Measurements from ENCODE around the gene NFIX. TPM values are rescaled to one million over a fixed set of nuclear protein-coding genes. Genes with fewer than 3 reads are reported as not detected.

Gene NFIX
- total and polyA plus RNA-seq, 7 experiments from 2014 or later, result 0.41 to 7.7 (median 5.9) TPM

DNA sequence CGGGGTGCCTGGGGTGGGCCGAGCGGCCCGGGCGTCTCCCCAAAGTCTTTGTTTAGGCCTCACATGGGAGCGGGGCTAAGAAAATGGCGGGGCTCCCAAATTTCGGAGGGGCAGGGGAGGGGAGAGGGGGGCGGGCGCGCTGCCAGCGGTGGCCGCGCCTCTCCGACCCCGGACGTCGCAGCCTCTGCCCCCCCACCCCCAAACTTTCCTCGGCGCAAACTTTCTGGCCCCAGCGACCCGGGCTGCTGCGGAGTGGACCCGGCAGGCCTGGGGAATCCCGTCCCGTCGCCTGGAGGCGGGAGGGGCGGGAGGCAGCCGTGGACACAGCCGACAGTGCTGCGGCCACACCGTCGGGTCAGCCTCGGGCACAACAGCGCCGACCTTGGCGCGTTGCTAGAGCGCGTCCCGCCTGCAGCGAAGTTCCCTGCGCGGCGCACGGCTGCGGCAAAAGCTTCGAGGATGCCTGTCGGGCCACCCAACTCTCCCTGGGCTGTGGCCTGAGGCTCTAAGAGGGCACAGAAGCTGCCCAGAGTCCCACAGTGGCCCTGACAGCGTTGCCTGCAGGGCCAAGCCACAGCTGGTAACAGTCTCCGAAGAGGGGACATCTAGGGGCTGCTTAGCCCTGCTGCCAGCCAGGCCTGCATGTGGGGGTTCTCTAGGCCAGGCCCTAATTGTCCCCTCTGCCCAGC, 1.3 kb downstream of the NFIX start:
- DNase-seq (no peak), ATAC-seq (no peak)
- ChIA-PET CTCF (no interaction called here), POLR2A (no interaction called here)
- H3K36me3 ChIP-seq (ENCODE audit: control insufficient read depth in 2 of 3, insufficient read depth in 3 of 3, low read length in 3 of 3), result no peaks in the 10 kb centered on the region
- intact Hi-C loops (cut with micrococcal nuclease), result no loop called here
- H3K27ac ChIP-seq (ENCODE audit: low read depth, low read length), result no peak overlapping the region
- Mint-ChIP-seq H3K4me1 (peaks cover 6 to 22% (median 17%) of the 10 kb centered on the region in 7 donors), H3K4me3 (peak overlapping the region; percentile 36 to 97 (median 76)), H3K36me3 (peaks cover 0 to 4% (median 4%) of the 10 kb centered on the region in 5 donors), H3K9me3 (peaks cover 0 to 4% (median 0%) of the 10 kb centered on the region in 11 donors), H3K27ac (peak overlapping the region in 5 of 9 donors; percentile 28 to 69 (median 63)), H3K27me3 (peaks cover 0 to 39% (median 5%) of the 10 kb centered on the region in 5 donors)
- no peaks in the 10 kb centered on the region for H3K27me3 ChIP-seq (ENCODE audit: control insufficient read depth in 2 of 2, insufficient read depth in 2 of 2, low read length in 2 of 2)
- no peaks in the 10 kb centered on the region for H3K4me1 ChIP-seq (ENCODE audit: control insufficient read depth in 2 of 2, insufficient read depth in 2 of 2, low read length in 2 of 2)
- H3K4me3 ChIP-seq (ENCODE audit: low read length), result peak overlapping the region; percentile 33
- H3K9me3 ChIP-seq (ENCODE audit: control insufficient read depth in 2 of 3, low read length in 3 of 3), result no peaks in the 10 kb centered on the region

DNA sequence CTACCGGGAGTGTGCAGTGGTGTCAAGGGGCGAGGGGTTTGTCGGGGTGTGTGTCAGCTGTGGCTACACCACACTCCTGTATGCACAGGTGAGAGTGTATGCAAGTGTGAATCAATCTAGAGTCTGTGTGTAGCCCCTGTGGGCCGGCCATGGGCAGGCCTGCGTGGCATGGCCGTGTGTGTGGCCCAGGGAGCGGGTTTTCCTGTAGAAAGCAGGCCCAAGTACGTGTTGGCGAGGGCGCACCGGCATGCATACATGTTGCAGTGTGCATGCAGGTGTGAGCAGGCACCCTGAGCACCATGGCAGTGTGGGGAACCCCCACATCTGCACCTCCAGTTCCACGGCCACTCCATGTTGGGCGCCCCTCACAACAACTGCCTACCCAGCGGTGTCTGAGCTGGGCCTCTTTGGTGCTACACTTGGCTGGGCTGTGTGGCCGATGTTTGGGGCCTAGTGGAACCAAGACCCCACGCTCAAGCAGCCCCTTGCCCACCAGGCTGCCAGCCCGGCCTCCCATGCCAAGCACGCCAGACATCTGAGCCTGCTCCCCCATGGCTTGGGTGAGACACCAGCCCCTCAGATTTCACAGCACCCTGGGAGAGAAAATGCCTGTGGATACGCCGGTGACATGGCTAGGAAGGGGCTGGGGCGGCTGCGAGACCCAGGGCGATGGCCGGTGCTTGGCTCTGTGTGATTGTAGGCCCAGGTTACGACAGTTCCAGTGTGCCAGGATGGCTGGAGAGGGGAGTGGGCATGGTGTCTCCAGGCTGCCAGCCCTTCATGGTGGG, 2.1 kb downstream of the NFIX start:
- H3K27me3 Mint-ChIP-seq, result peaks cover 0 to 39% (median 5%) of the 10 kb centered on the region in 5 donors
- CTCF ChIA-PET, result no interaction called here
- H3K27ac ChIP-seq (ENCODE audit: low read depth, low read length), result no peak overlapping the region
- intact Hi-C loops (cut with micrococcal nuclease), result no loop called here
- H3K4me3 Mint-ChIP-seq, result peak overlapping the region; percentile 13 to 85 (median 74)
- H3K27me3 ChIP-seq (ENCODE audit: control insufficient read depth in 2 of 2, insufficient read depth in 2 of 2, low read length in 2 of 2), result no peaks in the 10 kb centered on the region
- H3K36me3 ChIP-seq (ENCODE audit: control insufficient read depth in 2 of 3, insufficient read depth in 3 of 3, low read length in 3 of 3), result no peaks in the 10 kb centered on the region
- H3K4me3 ChIP-seq (ENCODE audit: low read length), result no peak overlapping the region
- H3K27ac Mint-ChIP-seq, result peak overlapping the region in 6 of 9 donors; percentile 52 to 85 (median 64)
- ATAC-seq, result no peak
- H3K9me3 Mint-ChIP-seq, result peaks cover 0 to 4% (median 0%) of the 10 kb centered on the region in 11 donors
- no peak for DNase-seq
- H3K4me1 ChIP-seq (ENCODE audit: control insufficient read depth in 2 of 2, insufficient read depth in 2 of 2, low read length in 2 of 2), result no peaks in the 10 kb centered on the region
- H3K36me3 Mint-ChIP-seq, result peaks cover 0 to 4% (median 4%) of the 10 kb centered on the region in 5 donors
- H3K9me3 ChIP-seq (ENCODE audit: control insufficient read depth in 2 of 3, low read length in 3 of 3), result no peaks in the 10 kb centered on the region
- H3K4me1 Mint-ChIP-seq, result peaks cover 6 to 22% (median 17%) of the 10 kb centered on the region in 7 donors
- POLR2A ChIA-PET, result no interaction called here

DNA sequence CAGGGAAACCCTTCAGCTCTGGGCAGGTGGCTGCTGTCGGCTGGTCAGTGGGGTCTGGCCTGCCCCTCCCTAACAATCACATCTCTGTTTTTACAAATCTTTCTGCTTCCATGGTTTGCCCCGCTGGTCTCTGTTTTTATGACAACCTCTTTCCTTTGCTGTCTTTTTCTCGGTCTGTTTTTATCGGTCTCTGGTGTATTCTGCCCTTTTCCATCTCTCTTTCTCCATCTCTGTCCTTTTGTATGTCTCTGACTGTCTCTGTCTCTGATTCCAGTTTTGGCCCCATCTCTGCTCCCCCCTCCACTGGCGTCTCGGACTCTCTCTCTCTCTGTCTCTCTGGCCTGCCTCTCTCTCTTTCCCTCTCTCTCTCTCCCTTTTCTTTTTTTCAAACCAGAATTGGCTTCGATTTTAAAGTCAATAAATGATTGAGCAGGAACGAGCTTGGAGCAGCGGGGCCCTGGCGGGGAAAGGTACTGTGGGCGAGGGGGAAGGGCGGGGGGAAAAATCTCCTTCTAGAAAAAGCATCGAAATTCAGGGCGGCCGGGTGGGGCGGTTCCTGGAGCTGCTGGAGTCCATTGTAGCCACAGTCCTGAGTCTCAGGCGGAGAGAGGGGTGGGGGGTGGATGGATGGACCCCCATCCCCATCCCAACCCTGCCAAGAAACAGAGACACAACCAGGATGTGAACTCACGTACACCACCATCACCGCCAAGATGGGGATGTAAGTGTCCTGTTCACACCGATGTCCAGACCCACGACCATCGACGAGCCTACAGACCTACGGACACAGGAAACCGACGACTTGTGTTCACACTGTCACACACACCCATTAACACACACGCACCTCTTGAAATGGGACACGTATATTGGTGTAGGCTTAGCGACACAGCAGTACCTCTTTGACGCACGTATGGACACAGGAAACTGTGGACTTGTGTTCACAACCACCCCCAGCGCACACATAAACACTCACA, 3.0 kb downstream of the NFIX start:
- H3K36me3 ChIP-seq (ENCODE audit: control insufficient read depth in 2 of 3, insufficient read depth in 3 of 3, low read length in 3 of 3), result no peaks in the 10 kb centered on the region
- H3K27me3 ChIP-seq (ENCODE audit: control insufficient read depth in 2 of 2, insufficient read depth in 2 of 2, low read length in 2 of 2), result no peaks in the 10 kb centered on the region
- Mint-ChIP-seq H3K4me1 (peaks cover 6 to 22% (median 17%) of the 10 kb centered on the region in 7 donors), H3K27me3 (peaks cover 0 to 37% (median 5%) of the 10 kb centered on the region in 5 donors), H3K4me3 (peak overlapping the region in 8 of 10 donors; percentile 37 to 85 (median 64)), H3K9me3 (peaks cover 0 to 4% (median 0%) of the 10 kb centered on the region in 11 donors), H3K36me3 (peaks cover 0 to 7% (median 4%) of the 10 kb centered on the region in 5 donors), H3K27ac (peak overlapping the region in 5 of 9 donors; percentile 7 to 85 (median 45))
- ATAC-seq (no peak), DNase-seq (no peak)
- no peak overlapping the region for H3K27ac ChIP-seq (ENCODE audit: low read depth, low read length)
- CTCF ChIA-PET, result interaction anchor here (0.7 kb wide), 1 partner anchor 19 kb away, joined by 3 read pairs; no protein-coding TSS in a partner anchor
- no peak overlapping the region for H3K4me3 ChIP-seq (ENCODE audit: low read length)
- H3K4me1 ChIP-seq (ENCODE audit: control insufficient read depth in 2 of 2, insufficient read depth in 2 of 2, low read length in 2 of 2), result no peaks in the 10 kb centered on the region
- POLR2A ChIA-PET, result no interaction called here
- intact Hi-C loops (cut with micrococcal nuclease), result no loop called here
- no peaks in the 10 kb centered on the region for H3K9me3 ChIP-seq (ENCODE audit: control insufficient read depth in 2 of 3, low read length in 3 of 3)

DNA sequence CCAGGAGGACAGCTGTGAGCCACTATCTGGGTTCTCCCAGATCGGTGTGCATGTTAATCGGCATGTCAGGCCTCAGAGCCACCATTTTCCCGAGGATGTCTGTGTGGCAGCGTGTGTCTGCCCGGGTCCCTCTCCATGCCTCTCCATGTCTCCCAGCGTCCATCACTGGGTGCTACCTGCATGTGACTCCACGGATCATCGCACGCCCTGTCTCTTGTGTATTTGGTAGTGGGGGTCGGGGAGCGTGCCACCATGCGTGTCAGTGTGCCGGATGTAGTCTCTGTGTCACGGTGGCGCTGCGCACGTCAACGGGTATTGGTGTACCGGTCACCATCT, 5.9 kb downstream of the NFIX start:
- Mint-ChIP-seq H3K36me3 (peaks cover 0 to 11% (median 0%) of the 10 kb centered on the region in 5 donors), H3K4me3 (peak overlapping the region in 1 of 10 donors; percentile 38), H3K27ac (no peak overlapping the region), H3K27me3 (peaks cover 0 to 20% (median 0%) of the 10 kb centered on the region in 5 donors), H3K9me3 (no peaks in the 10 kb centered on the region), H3K4me1 (peaks cover 0 to 15% (median 6%) of the 10 kb centered on the region in 7 donors)
- Histone ChIP-seq H3K27ac (ENCODE audit: low read depth, low read length) (no peak overlapping the region), H3K4me1 (ENCODE audit: control insufficient read depth in 2 of 2, insufficient read depth in 2 of 2, low read length in 2 of 2) (no peaks in the 10 kb centered on the region), H3K36me3 (ENCODE audit: control insufficient read depth in 2 of 3, insufficient read depth in 3 of 3, low read length in 3 of 3) (no peaks in the 10 kb centered on the region), H3K9me3 (ENCODE audit: control insufficient read depth in 2 of 3, low read length in 3 of 3) (no peaks in the 10 kb centered on the region), H3K27me3 (ENCODE audit: control insufficient read depth in 2 of 2, insufficient read depth in 2 of 2, low read length in 2 of 2) (no peaks in the 10 kb centered on the region), H3K4me3 (ENCODE audit: low read length) (no peak overlapping the region)
- no peak for ATAC-seq
- ChIA-PET CTCF (no interaction called here), POLR2A (no interaction called here)
- intact Hi-C loops (cut with micrococcal nuclease), result no loop called here
- no peak for DNase-seq

DNA sequence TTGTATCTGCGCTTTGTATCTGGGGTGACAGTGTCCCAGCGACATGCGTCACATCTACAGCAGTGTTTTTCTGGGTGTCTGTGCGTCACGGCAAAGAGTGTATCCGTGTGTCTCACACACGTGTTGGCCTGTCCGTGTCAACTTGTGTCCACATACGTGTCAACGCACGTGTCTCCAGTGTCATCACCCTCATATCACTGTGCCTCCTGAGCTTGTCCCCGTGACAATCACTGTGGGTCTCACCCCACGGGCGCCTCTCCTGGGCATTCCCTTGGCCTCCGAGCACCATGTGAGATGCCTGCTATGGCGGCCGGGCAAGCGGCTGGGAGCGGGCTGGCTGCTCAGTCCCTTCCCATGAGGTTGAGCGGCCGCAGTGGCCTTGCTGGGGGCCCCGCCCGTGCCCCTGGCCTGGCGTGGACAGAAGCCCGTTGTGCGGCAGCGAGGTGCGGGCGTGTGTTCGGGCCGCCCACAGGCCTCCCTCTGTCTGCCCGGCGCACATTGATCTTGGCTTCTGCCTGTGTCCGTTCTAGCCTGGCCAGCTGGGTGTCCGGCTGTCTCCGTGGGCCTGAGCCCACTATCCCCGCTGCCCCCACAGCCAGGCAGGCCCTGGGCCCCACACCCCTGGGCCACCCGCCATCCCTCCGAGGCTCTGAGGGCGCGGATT, 6.4 kb downstream of the NFIX start:
- Mint-ChIP-seq H3K27ac (no peak overlapping the region), H3K4me1 (peaks cover 0 to 15% (median 6%) of the 10 kb centered on the region in 7 donors), H3K9me3 (no peaks in the 10 kb centered on the region), H3K27me3 (peaks cover 0 to 19% (median 0%) of the 10 kb centered on the region in 5 donors), H3K36me3 (peaks cover 0 to 11% (median 0%) of the 10 kb centered on the region in 5 donors), H3K4me3 (peak overlapping the region in 1 of 10 donors; percentile 38)
- Histone ChIP-seq H3K27ac (ENCODE audit: low read depth, low read length) (no peak overlapping the region), H3K36me3 (ENCODE audit: control insufficient read depth in 2 of 3, insufficient read depth in 3 of 3, low read length in 3 of 3) (no peaks in the 10 kb centered on the region), H3K4me1 (ENCODE audit: control insufficient read depth in 2 of 2, insufficient read depth in 2 of 2, low read length in 2 of 2) (no peaks in the 10 kb centered on the region), H3K9me3 (ENCODE audit: control insufficient read depth in 2 of 3, low read length in 3 of 3) (no peaks in the 10 kb centered on the region), H3K27me3 (ENCODE audit: control insufficient read depth in 2 of 2, insufficient read depth in 2 of 2, low read length in 2 of 2) (no peaks in the 10 kb centered on the region), H3K4me3 (ENCODE audit: low read length) (no peak overlapping the region)
- DNase-seq, result no peak
- ATAC-seq, result no peak
- intact Hi-C loops (cut with micrococcal nuclease), result no loop called here
- ChIA-PET POLR2A (no interaction called here), CTCF (no interaction called here)

Measured in naive thymus-derived CD4-positive, alpha-beta T cell (primary cell).